ENCODE data around the gene THYN1. TPM values are rescaled to one million over a fixed set of nuclear protein-coding genes. Genes with fewer than 3 reads are reported as not detected.
A peak's percentile ranks its signal among the peaks of the same experiment; 100 is the strongest.

The THYN1 gene
- total and polyA plus RNA-seq, 4 donors: 22.1 to 34.3 (median 26.0) TPM

GRCh38 chr11:134233729-134234179, 19.4 kb downstream of the THYN1 start (continued):
- no peak for TF ChIP-seq ZBTB33 (IDR thresholded peaks at IDR 0.05)
- no peak for TF ChIP-seq HNF4G (IDR thresholded peaks at IDR 0.05)
- TF ChIP-seq RXRA (IDR thresholded peaks at IDR 0.05): no peak
- TF ChIP-seq FOXA2 (IDR thresholded peaks at IDR 0.05): no peak
- no peak for TF ChIP-seq JUND (IDR thresholded peaks at IDR 0.05)
- TF ChIP-seq SP1 (IDR thresholded peaks at IDR 0.05): no peak

- Histone ChIP-seq H3K27me3 (ENCODE audit: control insufficient read depth in 4 of 4, insufficient read depth in 4 of 4, low read length in 3 of 4) (no peaks in the 10 kb centered on the region), H3K9ac (ENCODE audit: low read depth in 1 of 2, low read length in 2 of 2) (no peak overlapping the region), H3K4me3 (ENCODE audit: low read depth in 1 of 3, low read length in 3 of 3) (no peak overlapping the region), H3K27ac (ENCODE audit: low read depth in 1 of 2, low read length in 2 of 2) (peak overlapping the region in 1 of 2 donors; percentile 34), H3K9me3 (ENCODE audit: control insufficient read depth in 4 of 4, low read length in 3 of 4) (no peaks in the 10 kb centered on the region), H3K36me3 (ENCODE audit: control insufficient read depth in 4 of 4, insufficient read depth in 3 of 4, low read depth in 1 of 4, low read length in 3 of 4) (peaks cover 0 to 3% (median 1%) of the 10 kb centered on the region in 4 donors), H3K4me1 (ENCODE audit: control insufficient read depth in 4 of 4, insufficient read depth in 4 of 4, low read length in 3 of 4) (peaks cover 15 to 42% (median 26%) of the 10 kb centered on the region in 4 donors)
- DNase-seq (ENCODE audit: low spot score): no peak
- TF ChIP-seq ATF3 (IDR thresholded peaks at IDR 0.05) (no peak), ZBTB33 (IDR thresholded peaks at IDR 0.05) (no peak), SP1 (IDR thresholded peaks at IDR 0.05) (peak; percentile 73), HNF4A (conservative IDR thresholded peaks at IDR 0.05) (peak; percentile 59 to 75), HNF4G (IDR thresholded peaks at IDR 0.05) (no peak), GABPA (IDR thresholded peaks at IDR 0.05 in 1 of 2, conservative IDR thresholded peaks at IDR 0.05 in 1 of 2) (no peak), TAF1 (conservative IDR thresholded peaks at IDR 0.05) (no peak), NR2F2 (IDR thresholded peaks at IDR 0.05) (no peak), RAD21 (IDR thresholded peaks at IDR 0.05) (no peak), CTCF (IDR thresholded peaks at IDR 0.05; ENCODE audit: low read depth, low read length, missing input control) (no peak), JUND (IDR thresholded peaks at IDR 0.05) (no peak), RXRA (IDR thresholded peaks at IDR 0.05) (peak; percentile 23 to 37), FOXA1 (IDR thresholded peaks at IDR 0.05) (no peak), REST (IDR thresholded peaks at IDR 0.05) (no peak), YY1 (IDR thresholded peaks at IDR 0.05) (peak; percentile 33)
- WGBS: 53% methylated on average over 10 of the region's 10 CpGs
Observed at GRCh38 chr11:134231958-134232659, 21.0 kb downstream of the THYN1 start.

Measured in liver (tissue), 9 donors.